Measurements from ENCODE around the gene PXT1. TPM values are rescaled to one million over a fixed set of nuclear protein-coding genes. Genes with fewer than 3 reads are reported as not detected.
A peak's percentile ranks its signal among the peaks of the same experiment; 100 is the strongest.

PXT1 gene
- polyA plus RNA-seq, 1 donor (not counting 4 experiments of a cell fraction or from before 2014, with no cell fraction given) = 0.08 TPM

DNA sequence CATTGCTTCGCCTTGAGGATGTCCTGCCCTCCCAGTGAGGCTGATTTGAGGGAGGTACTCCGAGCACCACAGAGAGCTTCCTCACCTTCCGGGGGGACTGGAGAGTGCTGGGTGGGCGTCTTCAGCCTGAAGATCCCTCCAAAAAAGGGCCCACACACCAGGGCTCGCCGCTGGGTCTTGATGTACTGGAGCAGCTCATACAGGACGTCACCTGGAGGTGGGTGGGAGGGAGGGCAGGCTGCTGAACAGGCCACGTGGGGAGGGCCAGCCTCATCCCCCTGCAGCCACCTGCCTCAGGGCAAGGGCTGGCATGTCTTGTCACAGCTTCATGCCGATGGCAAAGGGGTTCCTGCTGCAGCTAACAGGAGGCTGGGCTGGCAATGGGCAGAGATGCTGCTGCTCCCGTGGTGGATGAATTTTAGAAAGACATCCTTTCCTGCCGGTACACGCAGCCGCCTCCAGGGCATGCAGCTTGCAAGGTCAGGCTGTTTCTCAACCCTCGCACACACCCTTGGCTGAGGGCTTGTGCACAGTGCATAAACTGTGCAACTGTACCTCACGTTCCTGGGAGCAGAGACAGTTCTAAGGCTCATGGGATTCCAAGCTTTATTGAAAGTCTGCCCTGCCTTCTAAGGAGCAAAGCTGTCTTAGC, 69.2 kb downstream of the PXT1 start:
- H3K4me2 ChIP-seq (ENCODE audit: control insufficient read depth, extremely low read depth, insufficient read depth, low read depth, low read length) = no peak overlapping the region
- H2AFZ ChIP-seq (ENCODE audit: control insufficient read depth, low read length) = no peak overlapping the region
- DNase-seq (ENCODE audit: low read depth, low spot score) (no peak), FAIRE-seq (peak; percentile 58)
- H3K4me3 ChIP-seq (ENCODE audit: control insufficient read depth in 2 of 3, extremely low read depth in 1 of 3, insufficient read depth in 2 of 3, low read depth in 1 of 3, low read length in 3 of 3) = no peak overlapping the region
- H3K27me3 ChIP-seq (ENCODE audit: control insufficient read depth, extremely low read depth, insufficient read depth, low read length) = peaks cover 8% of the 10 kb centered on the region
- H3K9me3 ChIP-seq (ENCODE audit: control insufficient read depth, low read depth, low read length) = no peaks in the 10 kb centered on the region
- no peak overlapping the region for H3K9ac ChIP-seq (ENCODE audit: control insufficient read depth, extremely low read depth, insufficient read depth, low read length)
- H3K36me3 ChIP-seq (ENCODE audit: control insufficient read depth in 2 of 2, extremely low read depth in 1 of 2, insufficient read depth in 2 of 2, low read length in 2 of 2) = no peaks in the 10 kb centered on the region
- H3K4me1 ChIP-seq (ENCODE audit: control insufficient read depth, extremely low read depth, insufficient read depth, low read length) = peaks cover 11% of the 10 kb centered on the region
- H3K9me1 ChIP-seq (ENCODE audit: control insufficient read depth, extremely low read depth, insufficient read depth, low read length) = no peaks in the 10 kb centered on the region
- no peak overlapping the region for H3K27ac ChIP-seq (ENCODE audit: control insufficient read depth, insufficient read depth, low read length)
- no peak for TF ChIP-seq EZH2 (IDR thresholded peaks at IDR 0.05; ENCODE audit: low read length)
- TF ChIP-seq, protein P1, sequence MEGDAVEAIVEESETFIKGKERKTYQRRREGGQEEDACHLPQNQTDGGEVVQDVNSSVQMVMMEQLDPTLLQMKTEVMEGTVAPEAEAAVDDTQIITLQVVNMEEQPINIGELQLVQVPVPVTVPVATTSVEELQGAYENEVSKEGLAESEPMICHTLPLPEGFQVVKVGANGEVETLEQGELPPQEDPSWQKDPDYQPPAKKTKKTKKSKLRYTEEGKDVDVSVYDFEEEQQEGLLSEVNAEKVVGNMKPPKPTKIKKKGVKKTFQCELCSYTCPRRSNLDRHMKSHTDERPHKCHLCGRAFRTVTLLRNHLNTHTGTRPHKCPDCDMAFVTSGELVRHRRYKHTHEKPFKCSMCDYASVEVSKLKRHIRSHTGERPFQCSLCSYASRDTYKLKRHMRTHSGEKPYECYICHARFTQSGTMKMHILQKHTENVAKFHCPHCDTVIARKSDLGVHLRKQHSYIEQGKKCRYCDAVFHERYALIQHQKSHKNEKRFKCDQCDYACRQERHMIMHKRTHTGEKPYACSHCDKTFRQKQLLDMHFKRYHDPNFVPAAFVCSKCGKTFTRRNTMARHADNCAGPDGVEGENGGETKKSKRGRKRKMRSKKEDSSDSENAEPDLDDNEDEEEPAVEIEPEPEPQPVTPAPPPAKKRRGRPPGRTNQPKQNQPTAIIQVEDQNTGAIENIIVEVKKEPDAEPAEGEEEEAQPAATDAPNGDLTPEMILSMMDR (optimal IDR thresholded peaks at IDR 0.05 in 1 of 3, IDR thresholded peaks at IDR 0.05 in 1 of 3, conservative IDR thresholded peaks at IDR 0.05 in 1 of 3; ENCODE audit: extremely low read depth in 1 of 3, insufficient read depth in 2 of 3, low read length in 3 of 3) = peak in 1 of 3 experiments; percentile 2
- H4K20me1 ChIP-seq (ENCODE audit: control insufficient read depth, extremely low read depth, insufficient read depth, low read length) = peaks cover 2% of the 10 kb centered on the region
- dilution Hi-C loops (cut with MboI; ENCODE audit: extremely low pct_ligation_motif_present, low sequenced_read_pairs) = no loop called here
- H3K79me2 ChIP-seq (ENCODE audit: control insufficient read depth, insufficient read depth, low read length) = no peaks in the 10 kb centered on the region

DNA sequence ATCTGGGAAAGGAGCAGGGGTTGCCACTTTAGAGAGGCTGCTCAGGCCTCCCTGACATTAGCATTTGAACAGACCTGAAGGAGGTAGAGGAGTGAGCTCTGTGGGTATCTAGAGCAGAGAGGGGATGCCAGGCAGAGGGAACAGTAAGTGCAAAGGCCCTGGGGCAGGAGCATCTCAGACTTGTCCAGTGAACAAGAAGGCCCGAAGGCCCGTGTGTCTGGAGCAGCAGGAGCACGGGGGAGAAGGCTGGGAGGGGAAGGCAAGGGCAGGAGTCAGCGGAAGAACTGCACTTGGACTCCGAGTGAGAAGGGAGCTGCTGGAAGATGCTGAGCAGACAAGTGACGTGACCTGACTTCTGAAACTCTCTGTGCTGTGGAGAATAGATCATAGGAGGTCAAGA, 70.6 kb downstream of the PXT1 start:
- H3K79me2 ChIP-seq (ENCODE audit: control insufficient read depth, insufficient read depth, low read length) = no peaks in the 10 kb centered on the region
- FAIRE-seq (no peak), DNase-seq (ENCODE audit: low read depth, low spot score) (no peak)
- H4K20me1 ChIP-seq (ENCODE audit: control insufficient read depth, extremely low read depth, insufficient read depth, low read length) = peaks cover 2% of the 10 kb centered on the region
- H3K9me1 ChIP-seq (ENCODE audit: control insufficient read depth, extremely low read depth, insufficient read depth, low read length) = no peaks in the 10 kb centered on the region
- no peak for TF ChIP-seq EZH2 (IDR thresholded peaks at IDR 0.05; ENCODE audit: low read length)
- TF ChIP-seq, protein P1 (optimal IDR thresholded peaks at IDR 0.05 in 1 of 3, IDR thresholded peaks at IDR 0.05 in 1 of 3, conservative IDR thresholded peaks at IDR 0.05 in 1 of 3; ENCODE audit: extremely low read depth in 1 of 3, insufficient read depth in 2 of 3, low read length in 3 of 3) = no peak
- H3K27me3 ChIP-seq (ENCODE audit: control insufficient read depth, extremely low read depth, insufficient read depth, low read length) = peaks cover 8% of the 10 kb centered on the region
- no peak overlapping the region for H3K27ac ChIP-seq (ENCODE audit: control insufficient read depth, insufficient read depth, low read length)
- dilution Hi-C loops (cut with MboI; ENCODE audit: extremely low pct_ligation_motif_present, low sequenced_read_pairs) = no loop called here
- no peaks in the 10 kb centered on the region for H3K36me3 ChIP-seq (ENCODE audit: control insufficient read depth in 2 of 2, extremely low read depth in 1 of 2, insufficient read depth in 2 of 2, low read length in 2 of 2)
- no peak overlapping the region for H3K4me2 ChIP-seq (ENCODE audit: control insufficient read depth, extremely low read depth, insufficient read depth, low read depth, low read length)
- H3K4me1 ChIP-seq (ENCODE audit: control insufficient read depth, extremely low read depth, insufficient read depth, low read length) = peaks cover 8% of the 10 kb centered on the region
- H2AFZ ChIP-seq (ENCODE audit: control insufficient read depth, low read length) = no peak overlapping the region
- no peak overlapping the region for H3K9ac ChIP-seq (ENCODE audit: control insufficient read depth, extremely low read depth, insufficient read depth, low read length)
- H3K4me3 ChIP-seq (ENCODE audit: control insufficient read depth in 2 of 3, extremely low read depth in 1 of 3, insufficient read depth in 2 of 3, low read depth in 1 of 3, low read length in 3 of 3) = no peak overlapping the region
- no peaks in the 10 kb centered on the region for H3K9me3 ChIP-seq (ENCODE audit: control insufficient read depth, low read depth, low read length)

All from keratinocyte (primary cell).